OCI-M1 (cell line): ENCODE data around the gene PUDP.
"Not testable (repeated sequence)": the region's sequence is repeated elsewhere in the genome, so short reads cannot be mapped to it uniquely, and the experiment has no call there.

Experiments
- DNase-seq: peaks from one replicate; lab custom pipeline; 2025; lab: John Stamatoyannopoulos, UW

The PUDP gene

GRCh38 chrX:7147978-7148854, at the start of gene PUDP:
Gene PUDP (minus strand): TSS chrX:7148153. CDS start chrX:7148113, 40 bp downstream.
- peak; percentile 87 for DNase-seq

- no peak for DNase-seq
These were observed 46.7 kb upstream of the PUDP start for GRCh38 chrX:7194606-7195005.

- DNase-seq = no peak
These were observed 44.9 kb upstream of the PUDP start for GRCh38 chrX:7192871-7193270.

GRCh38 chrX:7191681-7192110, 43.7 kb upstream of the PUDP start:
- DNase-seq = peak; percentile 0

GRCh38 chrX:7190157-7190556, 42.2 kb upstream of the PUDP start:
- no peak for DNase-seq

- no peak for DNase-seq
These were observed 40.7 kb upstream of the PUDP start for GRCh38 chrX:7188672-7189071.

- no peak for DNase-seq
These were observed 36.9 kb upstream of the PUDP start for GRCh38 chrX:7184816-7185215.

GRCh38 chrX:7179446-7179845, 31.5 kb upstream of the PUDP start:
- DNase-seq = no peak

GRCh38 chrX:7178859-7179258, 30.9 kb upstream of the PUDP start:
- not testable (repeated sequence) for DNase-seq

- DNase-seq = peak; percentile 25
These were observed 22.9 kb upstream of the PUDP start for GRCh38 chrX:7170898-7171297.

- no peak for DNase-seq
These were observed 21.7 kb upstream of the PUDP start for GRCh38 chrX:7169627-7170026.

- DNase-seq = no peak
These were observed 20.4 kb upstream of the PUDP start for GRCh38 chrX:7168371-7168770.

GRCh38 chrX:7164174-7164573, 16.2 kb upstream of the PUDP start:
- DNase-seq = no peak

GRCh38 chrX:7163146-7163677, 15.3 kb upstream of the PUDP start:
- no peak for DNase-seq

- no peak for DNase-seq
These were observed 11.4 kb upstream of the PUDP start for GRCh38 chrX:7159149-7159861.

GRCh38 chrX:7158468-7158990, 10.6 kb upstream of the PUDP start:
- no peak for DNase-seq

GRCh38 chrX:7156879-7157278, 8.9 kb upstream of the PUDP start:
- no peak for DNase-seq

- peak; percentile 1 for DNase-seq
These were observed 7.2 kb upstream of the PUDP start for GRCh38 chrX:7155163-7155562.

- DNase-seq = no peak
These were observed 6.2 kb upstream of the PUDP start for GRCh38 chrX:7154041-7154597.

- no peak for DNase-seq
These were observed 5.3 kb upstream of the PUDP start for GRCh38 chrX:7153231-7153630.

GRCh38 chrX:7149411-7149810, 1.5 kb upstream of the PUDP start:
- DNase-seq = no peak

GRCh38 chrX:7147413-7147977, 458 bp downstream of the PUDP start, which contains the start of gene STS:
Gene STS (plus strand): TSS chrX:7147712. CDS start chrX:7253200, 105,488 bp downstream.
- peak; percentile 36 for DNase-seq
